Activated CD8-positive, alpha-beta memory T cell treated with anti-CD3 and anti-CD28 coated beads for 4 hours (primary cell): ENCODE measurements around the gene DAPK1.

Source experiments
- DNase-seq, 2 donors: peaks; one replicate each; pipeline ENCODE4 v3.0.0-alpha.2; 2020; ENCODE audit warnings: low read depth in 2 of 2

Gene DAPK1

GRCh38 chr9:87708986-87709728 is 211.5 kb downstream of the DAPK1 start:
- DNase-seq: no peak

GRCh38 chr9:87710443-87710842 is 212.8 kb downstream of the DAPK1 start:
- DNase-seq: no peak

- DNase-seq: no peak
These were observed 214.5 kb downstream of the DAPK1 start for GRCh38 chr9:87711857-87712800.

- DNase-seq: no peak
These were observed 215.2 kb downstream of the DAPK1 start for GRCh38 chr9:87712801-87713277.

- no peak for DNase-seq
These were observed 215.8 kb downstream of the DAPK1 start for GRCh38 chr9:87713278-87713987.

- DNase-seq: no peak
These were observed 216.3 kb downstream of the DAPK1 start for GRCh38 chr9:87713988-87714330.

- no peak for DNase-seq
These were observed 217.2 kb downstream of the DAPK1 start for GRCh38 chr9:87714819-87715218.

GRCh38 chr9:87716141-87716540 is 218.5 kb downstream of the DAPK1 start:
- no peak for DNase-seq

GRCh38 chr9:87717456-87717855 is 219.8 kb downstream of the DAPK1 start:
- no peak for DNase-seq

GRCh38 chr9:87718231-87718630 is 220.6 kb downstream of the DAPK1 start:
- no peak for DNase-seq

- no peak for DNase-seq
These were observed 221.4 kb downstream of the DAPK1 start for GRCh38 chr9:87718852-87719612.

GRCh38 chr9:87720173-87720572 is 222.5 kb downstream of the DAPK1 start:
- no peak for DNase-seq

- DNase-seq: no peak
These were observed 224.9 kb downstream of the DAPK1 start for GRCh38 chr9:87722393-87723088.

GRCh38 chr9:87725356-87725899 is 227.8 kb downstream of the DAPK1 start:
- DNase-seq: no peak

GRCh38 chr9:87725900-87726709 is 228.4 kb downstream of the DAPK1 start, which contains the start of gene CTSL:
Gene CTSL, plus strand, starts transcription at chr9:87726119. Its CDS starts 1,485 bp downstream, at chr9:87727604.
- peak in 1 of 2 donors; percentile 3 for DNase-seq

- DNase-seq: no peak
These were observed 231.6 kb downstream of the DAPK1 start for GRCh38 chr9:87729246-87729645.

GRCh38 chr9:87731321-87731720 is 233.7 kb downstream of the DAPK1 start:
- no peak for DNase-seq

- DNase-seq: no peak
These were observed 234.7 kb downstream of the DAPK1 start for GRCh38 chr9:87732344-87732743.

GRCh38 chr9:87732756-87733155 is 235.1 kb downstream of the DAPK1 start:
- no peak for DNase-seq
